ENCODE data around the gene SORBS2. TPM values are rescaled to one million over a fixed set of nuclear protein-coding genes. Genes with fewer than 3 reads are reported as not detected.

Gene SORBS2
- total RNA-seq, 1 experiment from 2014 or later = 0.34 TPM

DNA sequence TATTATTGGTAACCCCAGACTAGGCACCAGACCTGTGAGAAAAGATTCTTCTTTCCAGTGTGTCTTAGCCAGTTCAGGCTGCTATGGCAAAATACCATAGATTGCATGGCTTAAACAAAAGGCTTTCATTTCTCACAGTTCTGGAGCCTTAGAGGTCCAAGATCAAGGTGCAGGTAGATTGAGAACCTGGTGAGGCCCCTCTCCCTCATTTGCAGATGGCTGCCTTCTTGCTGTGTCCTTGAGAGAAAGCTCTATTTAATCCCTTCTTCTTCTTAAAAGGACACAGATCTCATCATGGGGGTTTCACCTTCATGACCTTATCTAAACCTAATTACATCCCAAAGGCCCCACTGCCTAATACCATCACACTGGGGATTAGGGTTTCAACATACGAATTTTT is 273.2 kb downstream of the SORBS2 start:
- Histone ChIP-seq H3K36me3 (ENCODE audit: control insufficient read depth in 1 of 2, insufficient read depth in 2 of 2, low read length in 2 of 2) (no peaks in the 10 kb centered on the region), H3K4me3 (replicated peaks in 1 of 2; ENCODE audit: low read depth in 1 of 2, low read length in 2 of 2) (no peak overlapping the region), H3K79me2 (ENCODE audit: insufficient read depth, low read length) (no peaks in the 10 kb centered on the region), H4K20me1 (ENCODE audit: insufficient read depth) (no peaks in the 10 kb centered on the region), H2AFZ (ENCODE audit: low read depth, low read length, poor library complexity, severe bottlenecking) (no peak overlapping the region), H3K4me1 (ENCODE audit: control insufficient read depth in 1 of 2, insufficient read depth in 2 of 2, low read length in 2 of 2) (peaks cover 2 to 13% of the 10 kb centered on the region in 2 experiments; a peak in 2 of 4 replicates), H3K9me2 (ENCODE audit: insufficient read depth) (no peaks in the 10 kb centered on the region), H3K27me3 (ENCODE audit: insufficient read depth, low read length) (no peaks in the 10 kb centered on the region), H3K4me2 (ENCODE audit: low read length) (no peak overlapping the region), H3K9me3 (ENCODE audit: control insufficient read depth in 1 of 2, insufficient read depth in 1 of 2, low read depth in 1 of 2, low read length in 2 of 2) (no peaks in the 10 kb centered on the region), H3K27ac (ENCODE audit: low read depth, low read length) (no peak overlapping the region), H3K9ac (ENCODE audit: low read length) (no peak overlapping the region)
- ATAC-seq (no peak), DNase-seq (ENCODE audit: low read depth, low spot score) (no peak)
- POLR2A ChIA-PET = no interaction called here
- no peak for TF ChIP-seq ELF1 (IDR thresholded peaks at IDR 0.05; ENCODE audit: borderline replicate concordance, low read depth)
- TF ChIP-seq JUND (IDR thresholded peaks at IDR 0.05) = no peak
- no peak for TF ChIP-seq ZNF274 (IDR thresholded peaks at IDR 0.05; ENCODE audit: low read depth, low read length)
- TF ChIP-seq ZFX (IDR thresholded peaks at IDR 0.05) = no peak
- no peak for TF ChIP-seq RAD21 (IDR thresholded peaks at IDR 0.05; ENCODE audit: low read depth)
- no peak for TF ChIP-seq EZH2 (IDR thresholded peaks at IDR 0.05)
- TF ChIP-seq, protein P1, sequence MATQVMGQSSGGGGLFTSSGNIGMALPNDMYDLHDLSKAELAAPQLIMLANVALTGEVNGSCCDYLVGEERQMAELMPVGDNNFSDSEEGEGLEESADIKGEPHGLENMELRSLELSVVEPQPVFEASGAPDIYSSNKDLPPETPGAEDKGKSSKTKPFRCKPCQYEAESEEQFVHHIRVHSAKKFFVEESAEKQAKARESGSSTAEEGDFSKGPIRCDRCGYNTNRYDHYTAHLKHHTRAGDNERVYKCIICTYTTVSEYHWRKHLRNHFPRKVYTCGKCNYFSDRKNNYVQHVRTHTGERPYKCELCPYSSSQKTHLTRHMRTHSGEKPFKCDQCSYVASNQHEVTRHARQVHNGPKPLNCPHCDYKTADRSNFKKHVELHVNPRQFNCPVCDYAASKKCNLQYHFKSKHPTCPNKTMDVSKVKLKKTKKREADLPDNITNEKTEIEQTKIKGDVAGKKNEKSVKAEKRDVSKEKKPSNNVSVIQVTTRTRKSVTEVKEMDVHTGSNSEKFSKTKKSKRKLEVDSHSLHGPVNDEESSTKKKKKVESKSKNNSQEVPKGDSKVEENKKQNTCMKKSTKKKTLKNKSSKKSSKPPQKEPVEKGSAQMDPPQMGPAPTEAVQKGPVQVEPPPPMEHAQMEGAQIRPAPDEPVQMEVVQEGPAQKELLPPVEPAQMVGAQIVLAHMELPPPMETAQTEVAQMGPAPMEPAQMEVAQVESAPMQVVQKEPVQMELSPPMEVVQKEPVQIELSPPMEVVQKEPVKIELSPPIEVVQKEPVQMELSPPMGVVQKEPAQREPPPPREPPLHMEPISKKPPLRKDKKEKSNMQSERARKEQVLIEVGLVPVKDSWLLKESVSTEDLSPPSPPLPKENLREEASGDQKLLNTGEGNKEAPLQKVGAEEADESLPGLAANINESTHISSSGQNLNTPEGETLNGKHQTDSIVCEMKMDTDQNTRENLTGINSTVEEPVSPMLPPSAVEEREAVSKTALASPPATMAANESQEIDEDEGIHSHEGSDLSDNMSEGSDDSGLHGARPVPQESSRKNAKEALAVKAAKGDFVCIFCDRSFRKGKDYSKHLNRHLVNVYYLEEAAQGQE (IDR thresholded peaks at IDR 0.05; ENCODE audit: low read depth) = no peak
- no peak for TF ChIP-seq SRF (IDR thresholded peaks at IDR 0.05; ENCODE audit: low read depth)
- TF ChIP-seq FOSL1 (IDR thresholded peaks at IDR 0.05; ENCODE audit: low read depth) = no peak
- TF ChIP-seq EGR1 (IDR thresholded peaks at IDR 0.05; ENCODE audit: low read depth) = no peak
- TF ChIP-seq CBX3 (IDR thresholded peaks at IDR 0.05; ENCODE audit: low read depth) = no peak
- TF ChIP-seq, protein P2, sequence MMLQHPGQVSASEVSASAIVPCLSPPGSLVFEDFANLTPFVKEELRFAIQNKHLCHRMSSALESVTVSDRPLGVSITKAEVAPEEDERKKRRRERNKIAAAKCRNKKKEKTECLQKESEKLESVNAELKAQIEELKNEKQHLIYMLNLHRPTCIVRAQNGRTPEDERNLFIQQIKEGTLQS (IDR thresholded peaks at IDR 0.05) = no peak
- RAD21 ChIA-PET (ENCODE audit: low non-redundant PET in 1 of 2, low total read pairs in 2 of 2, uncharacterized antibody in 2 of 2, unreplicated experiment in 2 of 2) = no interaction called here
- no TSS peak for BruUV-seq (replicated peaks)
- CTCF ChIA-PET = no interaction called here
- intact Hi-C loops (cut with micrococcal nuclease) = no loop called here
